DOHH2 (cell line): Measurements from ENCODE around the gene BMP7.

Experiments used
- H3F3A ChIP-seq: fragments of 200-600 bp; sonication (generic), shearing (Covaris generic); 2 replicates; pipeline ENCODE4 v1.6.0; 2016; ENCODE audit warnings: antibody characterized with exemption, mild to moderate bottlenecking; ENCODE audit not compliant: control insufficient read depth, insufficient read depth
- H3K27ac ChIP-seq: fragments of 200-600 bp; sonication (generic); 2 replicates; pipeline ENCODE4 v1.5.1; 2014; ENCODE audit warnings: low read depth, mild to moderate bottlenecking, low read length, moderate library complexity
- H3K27me3 ChIP-seq: fragments of 200-600 bp; sonication (generic); 2 replicates; pipeline ENCODE4 v1.6.1; 2014; ENCODE audit warnings: mild to moderate bottlenecking, low read length, mixed read lengths; ENCODE audit not compliant: control insufficient read depth
- H3K36me3 ChIP-seq: fragments of 200-600 bp; sonication (generic); 2 replicates; pipeline ENCODE4 v1.6.1; 2014; ENCODE audit warnings: mild to moderate bottlenecking, low read length, moderate library complexity, mixed read lengths; ENCODE audit not compliant: control insufficient read depth
- H3K4me1 ChIP-seq: fragments of 200-600 bp; sonication (generic); 2 replicates; pipeline ENCODE4 v1.6.1; 2014; ENCODE audit warnings: mild to moderate bottlenecking, low read length, mixed read lengths; ENCODE audit not compliant: control insufficient read depth
- H3K4me2 ChIP-seq: fragments of 200-600 bp; sonication (generic); 2 replicates; pipeline ENCODE4 v1.6.0; 2014; ENCODE audit warnings: mild to moderate bottlenecking, low read length, moderate library complexity
- H3K4me3 ChIP-seq: fragments of 200-600 bp; sonication (generic); 2 replicates; pipeline ENCODE4 v1.5.1; 2014; ENCODE audit warnings: mild to moderate bottlenecking, low read length, mixed read lengths
- H3K79me2 ChIP-seq: fragments of 200-600 bp; sonication (generic); 2 replicates; pipeline ENCODE4 v1.6.1; 2014; ENCODE audit warnings: mild to moderate bottlenecking, low read length, mixed read lengths; ENCODE audit not compliant: control insufficient read depth
- H3K9me2 ChIP-seq: fragments of 200-600 bp; sonication (generic); replicated peaks from 2 replicates; pipeline ENCODE4 v1.6.1; 2014; ENCODE audit warnings: mild to moderate bottlenecking, low read length, mixed read lengths; ENCODE audit not compliant: control insufficient read depth
- H3K9me3 ChIP-seq: fragments of 200-600 bp; sonication (generic); 2 replicates; pipeline ENCODE4 v1.6.1; 2014; ENCODE audit warnings: antibody characterized with exemption, low read length, mixed read lengths; ENCODE audit not compliant: control insufficient read depth, insufficient read depth
- H4K20me1 ChIP-seq: fragments of 200-600 bp; sonication (generic); 2 replicates; pipeline ENCODE4 v1.6.0; 2014; ENCODE audit warnings: low read depth, mild to moderate bottlenecking, antibody characterized with exemption, low read length, moderate library complexity; ENCODE audit not compliant: control insufficient read depth, insufficient read depth
- EZH2phosphoT487 ChIP-seq: fragments of 200-600 bp; sonication (generic); IDR thresholded peaks from 2 replicates; pipeline ENCODE4 v1.6.1; 2017; ENCODE audit warnings: borderline replicate concordance, mild to moderate bottlenecking, antibody characterized with exemption, low read length, moderate library complexity, mixed read lengths
- TF ChIP-seq, protein P1 (sequence below): fragments of 200-600 bp; sonication (generic); IDR thresholded peaks from one replicate; pipeline ENCODE4 v1.5.1; 2014; ENCODE audit warnings: antibody characterized with exemption, mild to moderate bottlenecking, low read depth, low read length; ENCODE audit not compliant: poor library complexity, severe bottlenecking

The BMP7 gene

DNA sequence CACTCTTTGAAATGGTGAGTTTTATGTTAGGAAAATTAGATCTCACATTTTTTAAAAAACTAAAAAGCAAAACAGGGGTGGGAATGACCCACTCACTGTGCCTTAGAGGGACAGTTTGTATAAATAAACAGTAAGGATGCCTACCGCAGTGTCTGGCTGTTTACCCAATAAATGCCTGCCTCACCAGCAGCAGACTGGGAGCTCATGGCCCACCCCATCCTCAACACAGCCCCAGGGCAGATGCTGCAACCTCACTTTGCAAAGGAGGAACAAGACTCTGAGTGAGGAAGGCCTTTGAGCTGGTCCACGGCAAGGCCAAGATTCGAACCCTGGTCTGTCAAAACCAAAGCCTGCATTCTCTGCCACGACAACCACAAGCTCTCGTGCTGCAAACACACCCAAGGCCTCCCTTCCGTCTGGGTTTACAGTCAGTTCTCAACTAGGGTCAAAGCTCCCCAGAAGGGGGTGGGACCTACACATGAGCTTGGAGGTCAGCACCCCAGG is 77.8 kb downstream of the BMP7 start:
- Histone ChIP-seq H3K27me3 (no peaks in the 10 kb centered on the region), H3F3A (peaks cover 49% of the 10 kb centered on the region), H3K4me1 (no peaks in the 10 kb centered on the region), H3K4me3 (no peak overlapping the region), H3K27ac (no peak overlapping the region), H4K20me1 (peaks cover 57% of the 10 kb centered on the region), H3K79me2 (peaks cover 87% of the 10 kb centered on the region), H3K36me3 (peaks cover 92% of the 10 kb centered on the region), H3K4me2 (no peak overlapping the region), H3K9me2 (no peaks in the 10 kb centered on the region), H3K9me3 (no peaks in the 10 kb centered on the region)
- TF ChIP-seq EZH2phosphoT487: no peak
- TF ChIP-seq, protein P1, sequence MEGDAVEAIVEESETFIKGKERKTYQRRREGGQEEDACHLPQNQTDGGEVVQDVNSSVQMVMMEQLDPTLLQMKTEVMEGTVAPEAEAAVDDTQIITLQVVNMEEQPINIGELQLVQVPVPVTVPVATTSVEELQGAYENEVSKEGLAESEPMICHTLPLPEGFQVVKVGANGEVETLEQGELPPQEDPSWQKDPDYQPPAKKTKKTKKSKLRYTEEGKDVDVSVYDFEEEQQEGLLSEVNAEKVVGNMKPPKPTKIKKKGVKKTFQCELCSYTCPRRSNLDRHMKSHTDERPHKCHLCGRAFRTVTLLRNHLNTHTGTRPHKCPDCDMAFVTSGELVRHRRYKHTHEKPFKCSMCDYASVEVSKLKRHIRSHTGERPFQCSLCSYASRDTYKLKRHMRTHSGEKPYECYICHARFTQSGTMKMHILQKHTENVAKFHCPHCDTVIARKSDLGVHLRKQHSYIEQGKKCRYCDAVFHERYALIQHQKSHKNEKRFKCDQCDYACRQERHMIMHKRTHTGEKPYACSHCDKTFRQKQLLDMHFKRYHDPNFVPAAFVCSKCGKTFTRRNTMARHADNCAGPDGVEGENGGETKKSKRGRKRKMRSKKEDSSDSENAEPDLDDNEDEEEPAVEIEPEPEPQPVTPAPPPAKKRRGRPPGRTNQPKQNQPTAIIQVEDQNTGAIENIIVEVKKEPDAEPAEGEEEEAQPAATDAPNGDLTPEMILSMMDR: no peak

DNA sequence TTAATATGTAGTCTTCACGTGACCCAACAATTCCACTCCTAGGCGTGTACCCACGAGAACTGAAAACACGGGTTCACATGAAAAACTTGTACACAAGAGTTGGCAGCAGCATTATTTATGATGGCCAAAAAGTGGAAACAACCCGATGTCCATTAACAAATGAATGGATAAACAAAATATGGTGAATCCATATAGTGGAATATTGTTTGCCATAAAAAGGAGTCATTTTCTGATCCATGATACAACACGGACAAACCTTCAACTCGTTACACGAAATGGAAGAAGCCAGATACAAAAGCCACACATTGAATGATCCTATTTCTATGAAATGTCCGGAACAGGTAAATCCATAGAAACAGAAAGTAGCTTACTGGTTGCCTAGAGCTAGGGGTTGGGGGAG is 78.4 kb downstream of the BMP7 start:
- TF ChIP-seq EZH2phosphoT487: no peak
- TF ChIP-seq, protein P1: no peak
- no peaks in the 10 kb centered on the region for H3K27me3 ChIP-seq
- H3K36me3 ChIP-seq: peaks cover 92% of the 10 kb centered on the region
- no peak overlapping the region for H3K27ac ChIP-seq
- H3K4me2 ChIP-seq: no peak overlapping the region
- H3K9me2 ChIP-seq: no peaks in the 10 kb centered on the region
- no peaks in the 10 kb centered on the region for H3K4me1 ChIP-seq
- H3F3A ChIP-seq: peaks cover 48% of the 10 kb centered on the region
- H3K4me3 ChIP-seq: no peak overlapping the region
- H3K79me2 ChIP-seq: peaks cover 83% of the 10 kb centered on the region
- H4K20me1 ChIP-seq: peaks cover 58% of the 10 kb centered on the region
- H3K9me3 ChIP-seq: no peaks in the 10 kb centered on the region

DNA sequence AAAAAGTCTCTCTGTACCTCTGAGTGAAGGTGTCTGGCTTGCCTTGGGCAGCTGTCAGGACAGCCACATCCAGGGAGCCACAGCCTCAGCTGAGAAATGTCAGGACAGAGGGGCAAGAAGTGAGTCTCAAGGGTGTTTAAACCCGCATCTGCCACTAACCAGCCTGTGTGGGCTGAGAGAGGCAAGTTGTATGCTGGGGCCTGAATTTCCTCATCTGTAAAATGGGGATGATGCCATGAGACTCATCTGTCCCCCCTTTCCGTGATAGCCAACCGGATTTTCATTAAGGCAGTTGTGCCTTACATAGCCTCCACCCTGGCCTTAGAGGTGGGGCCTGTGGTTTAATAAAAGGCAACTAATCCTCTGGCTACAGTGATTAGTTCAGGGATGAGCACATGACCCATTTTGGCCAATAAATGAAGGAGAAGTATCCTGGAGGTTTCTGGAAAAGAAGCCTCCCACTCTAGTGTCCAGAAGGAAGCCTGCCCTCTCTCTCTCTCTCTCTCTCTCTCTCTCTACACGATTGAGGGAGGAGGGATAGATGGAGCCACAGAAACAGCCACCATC is 79.3 kb downstream of the BMP7 start:
- no peaks in the 10 kb centered on the region for H3K27me3 ChIP-seq
- H3K4me2 ChIP-seq: no peak overlapping the region
- no peak overlapping the region for H3K4me3 ChIP-seq
- peaks cover 90% of the 10 kb centered on the region for H3K36me3 ChIP-seq
- H3K4me1 ChIP-seq: no peaks in the 10 kb centered on the region
- H4K20me1 ChIP-seq: peaks cover 51% of the 10 kb centered on the region
- TF ChIP-seq EZH2phosphoT487: no peak
- TF ChIP-seq, protein P1: no peak
- peaks cover 74% of the 10 kb centered on the region for H3K79me2 ChIP-seq
- no peaks in the 10 kb centered on the region for H3K9me3 ChIP-seq
- H3K27ac ChIP-seq: no peak overlapping the region
- peaks cover 45% of the 10 kb centered on the region for H3F3A ChIP-seq
- no peaks in the 10 kb centered on the region for H3K9me2 ChIP-seq
